SK-N-SH (cell line): ENCODE results near the gene C11orf68. TPM values are rescaled to one million over a fixed set of nuclear protein-coding genes. Genes with fewer than 3 reads are reported as not detected.

ENCODE experiments used
- CTCF ChIA-PET: fragments of 300-600, 350-600 bp; formaldehyde crosslinking; extraction: SDS; loops from one replicate; lab custom pipeline; 2021; lab: Yijun Ruan, JAX
- POLR2A ChIA-PET: fragments of 350-600 bp; sonication (Branson Sonifier 250); formaldehyde crosslinking; extraction: SDS; loops from one replicate; lab custom pipeline; 2020; ENCODE audit warnings: antibody characterized with exemption, inconsistent platforms; lab: Yijun Ruan, JAX
- DNase-seq: peaks from one replicate; pipeline ENCODE4 v3.0.0; 2012
- H2AFZ ChIP-seq: fragments of 200-600 bp; sonication (generic); 2 replicates; pipeline ENCODE4 v1.8.1; 2016; ENCODE audit warnings: antibody characterized with exemption, mild to moderate bottlenecking, low read depth
- H3F3A ChIP-seq: fragments of 200-600 bp; sonication (generic); replicated peaks from 2 replicates; pipeline ENCODE3; 2016; ENCODE audit warnings: antibody characterized with exemption, mild to moderate bottlenecking; ENCODE audit not compliant: insufficient read depth
- H3K27ac ChIP-seq, 2 experiments: fragments of 200-500 bp in 1 of 2; fragments of 200-600 bp in 1 of 2; sonication (Bioruptor generic) in 1 of 2; sonication (generic), shearing (Covaris generic) in 1 of 2; 2 replicates each; pipeline versions ENCODE4 v1.5.1 to v1.6.1; 2014 to 2016; ENCODE audit warnings: low read depth in 2 of 2, inconsistent platforms in 1 of 2, low read length in 1 of 2, mild to moderate bottlenecking in 1 of 2, mixed read lengths in 1 of 2
- H3K27me3 ChIP-seq: fragments of 200-600 bp; sonication (generic), shearing (Covaris generic); 2 replicates; pipeline ENCODE4 v1.6.1; 2016; ENCODE audit warnings: mixed run types; ENCODE audit not compliant: insufficient read depth
- H3K36me3 ChIP-seq, 2 experiments: fragments of 200-500 bp in 1 of 2; fragments of 200-600 bp in 1 of 2; sonication (Bioruptor generic) in 1 of 2; sonication (generic) in 1 of 2; replicated peaks in 1 of 2; 2 replicates each; pipeline versions ENCODE3 to v1.5.1; 2014 to 2016; ENCODE audit warnings: low read length in 1 of 2, mild to moderate bottlenecking in 1 of 2; ENCODE audit not compliant: insufficient read depth in 2 of 2, control insufficient read depth in 1 of 2
- H3K4me1 ChIP-seq, 2 experiments: fragments of 200-500 bp in 1 of 2; fragments of 200-600 bp in 1 of 2; sonication (Bioruptor generic) in 1 of 2; sonication (generic), shearing (Covaris generic) in 1 of 2; 2 replicates each; pipeline versions ENCODE4 v1.5.1 to v1.6.1; 2014 to 2016; ENCODE audit warnings: low read depth in 1 of 2, low read length in 1 of 2, mixed run types in 1 of 2; ENCODE audit not compliant: insufficient read depth in 2 of 2, control insufficient read depth in 1 of 2
- H3K4me2 ChIP-seq: fragments of 200-600 bp; sonication (generic), shearing (Covaris generic); 2 replicates; pipeline ENCODE4 v1.6.1; 2017; ENCODE audit warnings: mixed run types
- H3K4me3 ChIP-seq, 2 experiments: fragments of 200-500 bp in 1 of 2; fragments of 200-600 bp in 1 of 2; sonication (Bioruptor generic) in 1 of 2; sonication (generic), shearing (Covaris generic) in 1 of 2; 2 replicates each; pipeline versions ENCODE4 v1.5.1 to v1.8.1; 2014 to 2016; ENCODE audit warnings: low read depth in 2 of 2, inconsistent platforms in 1 of 2, low read length in 1 of 2, mild to moderate bottlenecking in 1 of 2, mixed read lengths in 1 of 2, moderate library complexity in 1 of 2
- H3K79me2 ChIP-seq: fragments of 200-600 bp; sonication (generic); 2 replicates; pipeline ENCODE4 v1.8.1; 2017; ENCODE audit warnings: mild to moderate bottlenecking; ENCODE audit not compliant: insufficient read depth
- H3K9ac ChIP-seq: fragments of 200-600 bp; sonication (generic); 2 replicates; pipeline ENCODE4 v1.6.1; 2017; ENCODE audit warnings: mixed run types
- H3K9me2 ChIP-seq: fragments of 200-600 bp; sonication (generic); 2 replicates; pipeline ENCODE4 v1.6.1; 2017; ENCODE audit warnings: mixed run types
- H3K9me3 ChIP-seq: fragments of 200-600 bp; sonication (generic); 2 replicates; pipeline ENCODE4 v1.6.1; 2017; ENCODE audit warnings: mixed run types, mild to moderate bottlenecking, moderate library complexity
- H4K20me1 ChIP-seq: fragments of 200-600 bp; sonication (generic); 2 replicates; pipeline ENCODE4 v1.6.1; 2017; ENCODE audit warnings: mild to moderate bottlenecking, mixed run types; ENCODE audit not compliant: insufficient read depth
- GATA2 ChIP-seq: sonication (generic); formaldehyde crosslinking; IDR thresholded peaks from 2 replicates; pipeline ENCODE4 v1.5.0; 2020; ENCODE audit warnings: mild to moderate bottlenecking, missing genetic modification reagents
- MEF2A ChIP-seq: IDR thresholded peaks from 2 replicates; pipeline ENCODE4 v1.4.0; 2012; ENCODE audit warnings: low read depth, borderline replicate concordance
- POLR2AphosphoS5 ChIP-seq: IDR thresholded peaks from 2 replicates; pipeline ENCODE4 v1.6.1; 2012; ENCODE audit warnings: low read depth, low read length
- RCOR1 ChIP-seq: fragments of 150-350 bp; IDR thresholded peaks from 2 replicates; pipeline ENCODE4 v1.6.1; 2017; ENCODE audit warnings: antibody characterized with exemption, low read length
- SIN3A ChIP-seq: IDR thresholded peaks from 2 replicates; pipeline ENCODE4 v1.6.1; 2012; ENCODE audit warnings: low read depth, mild to moderate bottlenecking, low read length, moderate library complexity, borderline replicate concordance
- SMC3 ChIP-seq: IDR thresholded peaks from 2 replicates; pipeline ENCODE4 v1.6.1; 2012; ENCODE audit warnings: low read depth, low read length, improper control_type of control experiment
- TCF12 ChIP-seq: IDR thresholded peaks from 2 replicates; pipeline ENCODE4 v1.4.0; 2012
- ZBTB33 ChIP-seq: IDR thresholded peaks from 2 replicates; pipeline ENCODE4 v1.4.0; 2012; ENCODE audit warnings: low read depth, borderline replicate concordance
- WGBS: methylation state at CpG from one replicate; pipeline ENCODE4 v1.1.6; 2017; ENCODE audit warnings: low lambda C conversion rate; 5-methylcytosine and 5-hydroxymethylcytosine counted together
- polyA plus RNA-seq, 3 experiments: library from polyadenylated mRNA; depleted of rRNA; stranded (reverse); fragments of >200 nt; gene quantifications; 2 replicates each; pipeline ENCODE4 v1.2.3, GENCODE V29; 2012

The C11orf68 gene
- polyA plus RNA-seq, 1 of the 3 experiments (the other 2 are of a cell fraction) = 65.3 TPM

- Histone ChIP-seq H3K4me2 (peak overlapping the region; percentile 96), H3K9me2 (no peaks in the 10 kb centered on the region), H3F3A (peaks cover 20% of the 10 kb centered on the region), H3K4me3 (peak overlapping the region in 1 of 2 experiments; percentile 90; a peak in 3 of 4 replicates), H3K4me1 (peaks cover 32 to 58% of the 10 kb centered on the region in 2 experiments; a peak in 3 of 4 replicates), H4K20me1 (0 out of 2 replicates have a peak, but pooled peaks cover 4% of the 10 kb centered on the region), H3K27ac (peak overlapping the region in 1 of 2 experiments; percentile 97; a peak in 2 of 4 replicates), H3K79me2 (peaks cover 82% of the 10 kb centered on the region), H3K9ac (peak overlapping the region; percentile 99; the same call in 1 of the 2 replicates), H3K9me3 (no peaks in the 10 kb centered on the region), H3K36me3 (peaks cover 6 to 7% of the 10 kb centered on the region in 2 experiments), H2AFZ (no peak overlapping the region), H3K27me3 (no peaks in the 10 kb centered on the region)
- no peak for TF ChIP-seq RCOR1
- no peak for TF ChIP-seq ZBTB33
- TF ChIP-seq GATA2 (CRISPR knock-in tag) = no peak
- no peak for TF ChIP-seq SIN3A
- no peak for TF ChIP-seq TCF12
- TF ChIP-seq SMC3 = no peak
- TF ChIP-seq MEF2A = no peak
- CTCF ChIA-PET = interaction anchor here (1.5 to 3.3 kb wide), 3 partner anchors 27 to 51 kb away, joined by 3 to 24 read pairs (median 9); partner anchors contain the start of gene CCDC85B
- DNase-seq = no peak
- POLR2A ChIA-PET = interaction anchor here (1.3 kb wide), 1 partner anchor 21 kb away, joined by 3 read pairs; no protein-coding TSS in a partner anchor
- 88% methylated on average over 3 of the region's 3 CpGs for WGBS
Measured at GRCh38 chr11:65917077-65917433, 1.8 kb downstream of the C11orf68 start.

- H2AFZ ChIP-seq = no peak overlapping the region
- 0 out of 2 replicates have a peak, but pooled peaks cover 4% of the 10 kb centered on the region for H4K20me1 ChIP-seq
- no peak for DNase-seq
- no peak for TF ChIP-seq POLR2AphosphoS5
- peaks cover 22% of the 10 kb centered on the region for H3F3A ChIP-seq
- H3K79me2 ChIP-seq = peaks cover 78% of the 10 kb centered on the region
- H3K4me1 ChIP-seq = peaks cover 37 to 65% of the 10 kb centered on the region in 2 experiments; a peak in 3 of 4 replicates
- peak overlapping the region; percentile 96 for H3K4me2 ChIP-seq
- peak overlapping the region in 1 of 2 experiments; percentile 28; a peak in 1 of 4 replicates for H3K4me3 ChIP-seq
- ChIA-PET POLR2A (no interaction called here), CTCF (interaction anchor here (1.3 to 3.3 kb wide), 3 partner anchors 28 to 50 kb away, joined by 3 to 24 read pairs (median 7); partner anchors contain the start of gene FIBP)
- no peaks in the 10 kb centered on the region for H3K9me3 ChIP-seq
- peaks cover 2 to 4% of the 10 kb centered on the region in 2 experiments for H3K36me3 ChIP-seq
- no peaks in the 10 kb centered on the region for H3K27me3 ChIP-seq
- H3K9me2 ChIP-seq = no peaks in the 10 kb centered on the region
- H3K27ac ChIP-seq = peak overlapping the region; percentile 84 to 97; a peak in 3 of 4 replicates
- peak overlapping the region; percentile 99; the same call in 1 of the 2 replicates for H3K9ac ChIP-seq
- WGBS = 83% methylated on average over 5 of the region's 7 CpGs
Measured at GRCh38 chr11:65916391-65916790, 2.5 kb downstream of the C11orf68 start.
